Measurements from ENCODE around the gene BCAR1. TPM values are rescaled to one million over a fixed set of nuclear protein-coding genes. Genes with fewer than 3 reads are reported as not detected.

Gene BCAR1
- total RNA-seq, 3 donors from 2014 or later (not counting 1 experiment from before 2014, with no cell fraction given), result not detected

DNA sequence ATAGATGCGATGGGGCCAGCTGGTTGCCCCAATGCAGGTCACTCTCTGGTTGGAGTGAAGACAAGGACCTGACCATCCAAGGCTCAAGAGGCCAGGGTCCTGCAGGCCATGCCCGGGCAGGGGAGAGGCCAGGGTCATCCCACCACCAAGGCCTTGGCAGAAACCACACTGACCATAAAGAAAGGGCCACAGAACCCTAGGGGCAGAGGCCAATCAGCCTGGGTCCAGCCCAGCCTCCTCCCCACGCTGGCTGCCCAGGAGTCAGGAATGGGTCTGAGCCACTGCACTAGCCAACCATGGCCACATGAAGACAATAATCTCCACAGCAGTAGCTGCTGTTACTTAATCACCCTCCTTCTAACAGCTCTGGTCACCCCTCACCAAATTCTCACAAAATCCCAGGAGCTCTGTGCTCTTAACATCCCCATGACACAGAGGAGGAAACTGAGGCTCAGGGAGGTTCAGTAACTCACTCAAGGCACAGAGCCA, 10.2 kb upstream of the BCAR1 start:
- H3K36me3 Mint-ChIP-seq, result no peaks in the 10 kb centered on the region
- no peak for ATAC-seq
- H3K27me3 ChIP-seq (ENCODE audit: control insufficient read depth, insufficient read depth, low read length), result peaks cover 32% of the 10 kb centered on the region
- peaks cover 13% of the 10 kb centered on the region for H3K4me1 ChIP-seq (ENCODE audit: control insufficient read depth, insufficient read depth, low read length)
- H3K9me3 ChIP-seq (ENCODE audit: control insufficient read depth, insufficient read depth, low read length), result no peaks in the 10 kb centered on the region
- 86% methylated on average over 3 of the region's 3 CpGs for WGBS (ENCODE audit: insufficient coverage)
- peaks cover 52 to 54% of the 10 kb centered on the region in 2 donors for H3K27me3 Mint-ChIP-seq (ENCODE audit: low read depth in 2 of 2)
- no peak overlapping the region for H3K27ac Mint-ChIP-seq
- no peaks in the 10 kb centered on the region for H3K9me3 Mint-ChIP-seq
- no peaks in the 10 kb centered on the region for H3K36me3 ChIP-seq (ENCODE audit: control insufficient read depth, insufficient read depth, low read length)
- no peak overlapping the region for H3K27ac ChIP-seq (ENCODE audit: low read length)
- TF ChIP-seq, protein P1, sequence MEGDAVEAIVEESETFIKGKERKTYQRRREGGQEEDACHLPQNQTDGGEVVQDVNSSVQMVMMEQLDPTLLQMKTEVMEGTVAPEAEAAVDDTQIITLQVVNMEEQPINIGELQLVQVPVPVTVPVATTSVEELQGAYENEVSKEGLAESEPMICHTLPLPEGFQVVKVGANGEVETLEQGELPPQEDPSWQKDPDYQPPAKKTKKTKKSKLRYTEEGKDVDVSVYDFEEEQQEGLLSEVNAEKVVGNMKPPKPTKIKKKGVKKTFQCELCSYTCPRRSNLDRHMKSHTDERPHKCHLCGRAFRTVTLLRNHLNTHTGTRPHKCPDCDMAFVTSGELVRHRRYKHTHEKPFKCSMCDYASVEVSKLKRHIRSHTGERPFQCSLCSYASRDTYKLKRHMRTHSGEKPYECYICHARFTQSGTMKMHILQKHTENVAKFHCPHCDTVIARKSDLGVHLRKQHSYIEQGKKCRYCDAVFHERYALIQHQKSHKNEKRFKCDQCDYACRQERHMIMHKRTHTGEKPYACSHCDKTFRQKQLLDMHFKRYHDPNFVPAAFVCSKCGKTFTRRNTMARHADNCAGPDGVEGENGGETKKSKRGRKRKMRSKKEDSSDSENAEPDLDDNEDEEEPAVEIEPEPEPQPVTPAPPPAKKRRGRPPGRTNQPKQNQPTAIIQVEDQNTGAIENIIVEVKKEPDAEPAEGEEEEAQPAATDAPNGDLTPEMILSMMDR (IDR thresholded peaks at IDR 0.05), result no peak
- intact Hi-C loops (cut with micrococcal nuclease), result no loop called here
- DNase-seq, result no peak
- H3K4me3 Mint-ChIP-seq, result no peak overlapping the region
- H3K4me1 Mint-ChIP-seq, result peaks cover 0 to 12% of the 10 kb centered on the region in 2 donors
- no peak overlapping the region for H3K4me3 ChIP-seq (ENCODE audit: low read length)

DNA sequence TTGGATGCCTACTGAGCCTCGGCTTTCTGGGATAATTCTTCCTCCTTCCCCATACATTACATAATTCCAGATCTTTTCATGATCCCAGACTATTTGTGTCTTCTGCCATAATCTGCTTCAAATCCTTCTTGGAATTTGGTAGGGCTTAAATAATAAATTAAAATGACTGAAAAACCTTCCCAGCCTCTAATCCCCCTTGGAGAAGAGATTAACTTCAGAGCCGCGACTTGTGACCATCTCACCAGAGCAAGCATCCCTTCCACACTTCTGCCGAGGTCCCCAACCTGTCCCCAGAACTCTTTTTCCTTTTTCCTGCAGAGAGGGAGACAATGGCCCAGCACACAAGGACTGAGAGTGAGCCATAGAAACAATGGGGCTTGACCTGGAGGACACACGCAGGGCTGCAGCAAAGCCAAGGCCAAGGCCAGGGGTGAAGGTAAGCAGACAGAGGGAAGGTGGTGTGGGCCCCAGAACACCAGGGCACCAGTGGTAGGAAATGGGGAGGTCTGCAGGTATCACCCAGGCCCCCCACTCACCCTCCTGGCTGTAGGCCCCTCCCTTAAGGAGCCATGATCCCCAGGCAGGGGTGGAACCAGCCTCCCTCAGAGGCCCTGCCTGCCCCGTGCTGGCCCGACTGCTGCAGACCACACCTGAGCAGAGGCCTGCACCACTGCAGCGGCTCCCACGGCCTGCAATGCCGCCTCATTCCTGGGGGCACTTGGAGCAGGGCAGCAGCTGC, 9.6 kb upstream of the BCAR1 start:
- Histone ChIP-seq H3K9me3 (ENCODE audit: control insufficient read depth, insufficient read depth, low read length) (no peaks in the 10 kb centered on the region), H3K4me1 (ENCODE audit: control insufficient read depth, insufficient read depth, low read length) (peaks cover 10% of the 10 kb centered on the region), H3K36me3 (ENCODE audit: control insufficient read depth, insufficient read depth, low read length) (no peaks in the 10 kb centered on the region), H3K27ac (ENCODE audit: low read length) (no peak overlapping the region), H3K4me3 (ENCODE audit: low read length) (no peak overlapping the region), H3K27me3 (ENCODE audit: control insufficient read depth, insufficient read depth, low read length) (peaks cover 29% of the 10 kb centered on the region)
- no peak overlapping the region for H3K4me3 Mint-ChIP-seq
- peaks cover 46 to 48% of the 10 kb centered on the region in 2 donors for H3K27me3 Mint-ChIP-seq (ENCODE audit: low read depth in 2 of 2)
- H3K36me3 Mint-ChIP-seq, result no peaks in the 10 kb centered on the region
- intact Hi-C loops (cut with micrococcal nuclease), result no loop called here
- 94% methylated on average over 10 of the region's 10 CpGs for WGBS (ENCODE audit: insufficient coverage)
- H3K4me1 Mint-ChIP-seq, result peaks cover 0 to 6% of the 10 kb centered on the region in 2 donors
- H3K9me3 Mint-ChIP-seq, result no peaks in the 10 kb centered on the region
- TF ChIP-seq, protein P1 (IDR thresholded peaks at IDR 0.05), result no peak
- DNase-seq (no peak), ATAC-seq (no peak)
- H3K27ac Mint-ChIP-seq, result no peak overlapping the region

DNA sequence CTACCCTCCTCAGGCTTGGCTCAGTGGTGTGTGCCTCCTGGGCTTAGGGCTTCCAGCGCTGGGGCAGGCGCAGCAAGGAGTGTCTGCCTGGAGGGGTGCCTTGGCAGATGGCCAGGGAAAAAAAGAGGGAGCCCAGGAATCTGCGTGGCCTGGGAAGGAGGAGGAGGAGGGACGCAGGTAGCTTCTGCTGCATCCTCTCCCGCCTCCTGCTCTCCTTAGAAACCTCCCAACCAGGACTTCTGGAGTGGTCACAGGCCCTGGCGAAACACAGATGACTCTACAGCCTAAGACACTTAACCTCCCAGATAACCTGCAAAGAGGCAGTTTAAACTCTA, 7.3 kb upstream of the BCAR1 start:
- H3K9me3 ChIP-seq (ENCODE audit: control insufficient read depth, insufficient read depth, low read length), result no peaks in the 10 kb centered on the region
- peaks cover 44 to 50% of the 10 kb centered on the region in 2 donors for H3K27me3 Mint-ChIP-seq (ENCODE audit: low read depth in 2 of 2)
- no peak overlapping the region for H3K27ac ChIP-seq (ENCODE audit: low read length)
- H3K4me1 ChIP-seq (ENCODE audit: control insufficient read depth, insufficient read depth, low read length), result no peaks in the 10 kb centered on the region
- peaks cover 17% of the 10 kb centered on the region for H3K27me3 ChIP-seq (ENCODE audit: control insufficient read depth, insufficient read depth, low read length)
- no peak for ATAC-seq
- no peaks in the 10 kb centered on the region for H3K36me3 ChIP-seq (ENCODE audit: control insufficient read depth, insufficient read depth, low read length)
- TF ChIP-seq, protein P1 (IDR thresholded peaks at IDR 0.05), result no peak
- no peaks in the 10 kb centered on the region for H3K4me1 Mint-ChIP-seq
- DNase-seq, result no peak
- H3K36me3 Mint-ChIP-seq, result no peaks in the 10 kb centered on the region
- intact Hi-C loops (cut with micrococcal nuclease), result no loop called here
- H3K27ac Mint-ChIP-seq, result no peak overlapping the region
- H3K4me3 Mint-ChIP-seq, result no peak overlapping the region
- H3K9me3 Mint-ChIP-seq, result no peaks in the 10 kb centered on the region
- WGBS (ENCODE audit: insufficient coverage), result 80% methylated on average over 5 of the region's 6 CpGs
- no peak overlapping the region for H3K4me3 ChIP-seq (ENCODE audit: low read length)

Data from natural killer cell (primary cell).